HepG2 (cell line): Measurements from ENCODE around the gene AMHR2. TPM values are rescaled to one million over a fixed set of nuclear protein-coding genes. Genes with fewer than 3 reads are reported as not detected.

Experiments used
- ATAC-seq: fragments of 200-7000 bp; cut with Tn5 transposase; 3 replicates; pipeline ENCODE4 v1.9.1; 2020; ENCODE audit warnings: mild to moderate bottlenecking, moderate library complexity
- BruUV-seq: library from RNA; stranded (reverse); fragments of 400-500 nt; replicated peaks from 2 replicates; lab custom pipeline; 2021; lab: Mats Ljungman, UMichigan
- CTCF ChIA-PET: fragments of 300-600 bp; formaldehyde crosslinking; extraction: SDS; loops from one replicate; lab custom pipeline; 2021; ENCODE audit warnings: low total read pairs, inconsistent platforms, low intra/inter-chr PET ratio; lab: Yijun Ruan, JAX
- POLR2A ChIA-PET: fragments of 350-600 bp; sonication (Branson Sonifier 250); formaldehyde crosslinking; loops from one replicate; lab custom pipeline; 2020; ENCODE audit warnings: antibody characterized with exemption, inconsistent platforms; lab: Yijun Ruan, JAX
- DNase-seq: peaks from one replicate; pipeline ENCODE4 v3.0.0-alpha.2; 2015; ENCODE audit warnings: low spot score
- FAIRE-seq: peaks from 3 replicates; lab custom pipeline; 2011; peaks lifted over from hg19 to GRCh38; lab: Jason Lieb, UNC
- H2AFZ ChIP-seq: one replicate; pipeline ENCODE4 v1.6.1; 2011; ENCODE audit warnings: low read length, inconsistent platforms
- H3K27ac ChIP-seq: fragments of 300-600 bp; 3 replicates; pipeline ENCODE4 v1.8.0; 2011; ENCODE audit warnings: mixed run types, mild to moderate bottlenecking, mixed read lengths, low read length, inconsistent platforms; ENCODE audit not compliant: insufficient read depth; ENCODE audit errors: extremely low read length
- H3K27me3 ChIP-seq, 2 experiments: fragments of 200-600 bp in 1 of 2; 2 replicates in 1 of 2; 3 replicates in 1 of 2; pipeline versions ENCODE4 v1.6.0 to v1.8.0; 2011; ENCODE audit warnings: low read length in 2 of 2, mild to moderate bottlenecking in 2 of 2, moderate library complexity in 2 of 2, inconsistent platforms in 1 of 2; ENCODE audit not compliant: insufficient read depth in 2 of 2, control insufficient read depth in 1 of 2
- H3K36me3 ChIP-seq, 2 experiments: fragments of 200-600 bp in 1 of 2; replicated peaks in 1 of 2; 2 replicates in 1 of 2; 3 replicates in 1 of 2; pipeline versions ENCODE4 v1.5.1 to v1.8.0; 2011; ENCODE audit warnings: low read length in 2 of 2, inconsistent platforms in 1 of 2; ENCODE audit not compliant: insufficient read depth in 2 of 2, control insufficient read depth in 1 of 2
- H3K4me1 ChIP-seq: 2 replicates; pipeline ENCODE4 v1.5.1; 2012; ENCODE audit warnings: low read length, inconsistent platforms; ENCODE audit not compliant: insufficient read depth
- H3K4me2 ChIP-seq: 2 replicates; pipeline ENCODE4 v1.6.0; 2011; ENCODE audit warnings: low read depth, low read length, inconsistent platforms
- H3K4me3 ChIP-seq, 3 experiments: fragments of 200-600 bp in 1 of 3; sonication (generic), shearing (Covaris generic) in 1 of 3; replicated peaks in 1 of 3; 2 replicates each; pipeline ENCODE4 v1.5.1; 2011 to 2016; ENCODE audit warnings: low read length in 3 of 3, inconsistent platforms in 2 of 3, low read depth in 2 of 3, mild to moderate bottlenecking in 2 of 3, control low read depth in 1 of 3, mixed read lengths in 1 of 3; ENCODE audit not compliant: insufficient read depth in 1 of 3
- H3K79me2 ChIP-seq: one replicate; pipeline ENCODE4 v1.6.1; 2011; ENCODE audit warnings: low read length, inconsistent platforms; ENCODE audit not compliant: insufficient read depth
- H3K9ac ChIP-seq: 2 replicates; pipeline ENCODE4 v1.6.0; 2011; ENCODE audit warnings: mild to moderate bottlenecking, low read depth, low read length, inconsistent platforms; ENCODE audit not compliant: insufficient read depth
- H3K9me3 ChIP-seq: 2 replicates; pipeline ENCODE4 v1.5.1; 2012; ENCODE audit warnings: mild to moderate bottlenecking, low read length
- H4K20me1 ChIP-seq: 2 replicates; pipeline ENCODE4 v1.6.0; 2011; ENCODE audit warnings: inconsistent platforms, mild to moderate bottlenecking, low read length, moderate library complexity; ENCODE audit not compliant: insufficient read depth
- DMAP1 ChIP-seq: IDR thresholded peaks from 2 replicates; pipeline ENCODE4 v1.6.1; 2016
- GATAD1 ChIP-seq: IDR thresholded peaks from 2 replicates; pipeline ENCODE4 v1.6.1; 2016; ENCODE audit warnings: missing genetic modification reagents, missing compliant biosample characterization
- KLF11 ChIP-seq: IDR thresholded peaks from 2 replicates; pipeline ENCODE4 v1.6.1; 2016; ENCODE audit warnings: missing compliant biosample characterization
- NFE2L1 ChIP-seq: sonication (generic); formaldehyde crosslinking; IDR thresholded peaks from 2 replicates; pipeline ENCODE4 v1.4.0; 2020; ENCODE audit warnings: missing genetic modification reagents, mild to moderate bottlenecking, borderline replicate concordance
- SP1 ChIP-seq, 2 experiments: fragments of 450-650 bp in 1 of 2; sonication (generic) in 1 of 2; formaldehyde crosslinking in 1 of 2; IDR thresholded peaks; 2 replicates each; pipeline versions ENCODE4 v1.4.0 to v1.6.1; 2016 to 2020; ENCODE audit warnings: missing genetic modification reagents in 1 of 2
- TBX3 ChIP-seq: fragments of 450-650 bp; IDR thresholded peaks from 2 replicates; pipeline ENCODE4 v1.6.1; 2017; ENCODE audit warnings: antibody characterized with exemption, mild to moderate bottlenecking, inconsistent platforms, borderline replicate concordance
- ZBTB38 ChIP-seq: sonication (generic); formaldehyde crosslinking; IDR thresholded peaks from 2 replicates; pipeline ENCODE4 v1.5.1; 2020; ENCODE audit warnings: mild to moderate bottlenecking, missing genetic modification reagents
- ZEB1 ChIP-seq: IDR thresholded peaks from 2 replicates; pipeline ENCODE4 v1.6.1; 2012; ENCODE audit warnings: mild to moderate bottlenecking, low read depth, inconsistent platforms; ENCODE audit not compliant: insufficient replicate concordance
- ZKSCAN8 ChIP-seq: IDR thresholded peaks from 2 replicates; pipeline ENCODE4 v1.6.1; 2016; ENCODE audit warnings: borderline replicate concordance, missing genetic modification reagents, missing compliant biosample characterization
- ZNF121 ChIP-seq: sonication (generic); formaldehyde crosslinking; IDR thresholded peaks from 2 replicates; pipeline ENCODE4 v1.5.0; 2020; ENCODE audit warnings: mild to moderate bottlenecking, missing genetic modification reagents
- ZNF761 ChIP-seq: sonication (generic); formaldehyde crosslinking; conservative IDR thresholded peaks from 2 replicates; pipeline ENCODE4 v1.4.0; 2020; ENCODE audit warnings: mild to moderate bottlenecking, missing genetic modification reagents
- ZNF782 ChIP-seq: sonication (generic); formaldehyde crosslinking; IDR thresholded peaks from 2 replicates; pipeline ENCODE4 v1.4.0; 2020; ENCODE audit warnings: missing genetic modification reagents, mild to moderate bottlenecking, borderline replicate concordance
- WGBS: methylation state at CpG from one replicate; pipeline ENCODE4 v1.1.6; 2017; ENCODE audit warnings: low lambda C conversion rate; 5-methylcytosine and 5-hydroxymethylcytosine counted together
- in situ Hi-C: cut with HindIII; loops from 2 replicates; pipeline ENCODE4 v1.10.0; 2017; ENCODE audit warnings: low pct_unique_long_range_greater_than_20kb; ENCODE audit not compliant: extremely low pct_ligation_motif_present
- intact Hi-C: fragments of 100-400 bp; cut with micrococcal nuclease; formaldehyde crosslinking; loops from one replicate; pipeline ENCODE4 v1.10.0; 2022; ENCODE audit not compliant: unreplicated experiment
- polyA plus RNA-seq, 8 experiments: library from polyadenylated mRNA; depleted of rRNA in 3 of 8; stranded (reverse) in 7 of 8; unstranded in 1 of 8; fragments of >200 nt; fragmentation: Illumina TruSeq in 4 of 8; extraction: Trizol in 4 of 8; gene quantifications; 2 replicates each; pipeline versions ENCODE4 v1.2.1 to v1.2.3, GENCODE V29; 2011 to 2016; ENCODE audit warnings: low read depth in 4 of 8, missing spikeins in 1 of 8, mixed read lengths in 1 of 8; ENCODE audit not compliant: insufficient read depth in 1 of 8
- total RNA-seq, 5 experiments: library from RNA; depleted of rRNA; stranded (reverse); fragments of >200 nt; fragmentation: Illumina TruSeq; extraction: Trizol; gene quantifications; 2 replicates each; pipeline ENCODE4 v1.2.3, GENCODE V29; 2016; ENCODE audit warnings: low read depth in 1 of 5
- TF ChIP-seq, protein P1 (sequence below): sonication (generic); formaldehyde crosslinking; IDR thresholded peaks from 2 replicates; pipeline ENCODE4 v1.4.0; 2020; ENCODE audit warnings: missing genetic modification reagents
- TF ChIP-seq, protein P2 (sequence below): sonication (generic); formaldehyde crosslinking; IDR thresholded peaks from 2 replicates; pipeline ENCODE4 v1.8.1; 2023; ENCODE audit warnings: missing genetic modification reagents, inconsistent platforms, borderline replicate concordance
- TF ChIP-seq, protein P3 (sequence below): sonication (generic); formaldehyde crosslinking; IDR thresholded peaks from 2 replicates; pipeline ENCODE4 v1.4.0; 2020; ENCODE audit warnings: missing genetic modification reagents, mild to moderate bottlenecking, borderline replicate concordance

AMHR2 gene
- total and polyA plus RNA-seq, 2 of the 13 experiments (the other 11 are each of a cell fraction or from before 2014, with no cell fraction given) = 0.24 to 0.58 TPM

DNA sequence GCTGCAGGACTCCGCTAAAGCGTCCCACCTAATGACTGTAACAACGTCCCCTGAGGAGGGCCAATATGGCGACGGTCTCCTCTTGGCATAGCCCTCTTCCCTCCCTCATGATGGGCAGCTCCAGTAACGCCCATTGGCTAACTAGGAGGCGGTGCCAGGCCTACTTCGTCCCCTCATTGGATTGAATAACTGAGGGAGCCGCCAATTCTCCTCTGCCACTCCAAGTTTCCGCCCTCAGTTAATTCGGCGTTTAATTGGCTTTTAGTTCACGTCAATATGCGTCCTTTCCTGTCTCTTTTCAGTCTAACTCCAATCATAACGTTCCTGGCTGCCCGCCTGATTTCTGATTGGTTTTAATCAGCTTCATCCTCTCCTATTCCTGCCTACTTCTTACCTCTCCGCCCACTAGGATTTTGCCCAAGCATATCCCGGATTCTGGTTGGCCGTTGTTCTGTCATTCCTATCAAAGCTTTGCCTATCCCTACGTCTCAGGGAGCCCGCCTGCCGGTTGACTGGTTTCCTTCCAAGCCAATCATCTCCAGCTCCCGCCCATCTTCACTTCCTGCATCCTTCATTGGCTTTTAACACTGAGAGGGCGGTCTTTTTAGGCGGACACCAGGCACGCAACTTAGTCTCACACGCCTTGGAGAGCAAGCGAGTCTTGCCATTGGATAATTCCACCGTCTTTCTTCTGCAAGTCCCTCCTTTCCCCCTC lies 44.1 kb upstream of the AMHR2 start:
- Histone ChIP-seq H3K4me2 (no peak overlapping the region), H3K4me3 (peak overlapping the region in 2 of 3 experiments; percentile 73 to 87; a peak in 2 of 6 replicates), H3K79me2 (peaks cover 28% of the 10 kb centered on the region), H3K4me1 (peaks cover 47% of the 10 kb centered on the region), H4K20me1 (no peaks in the 10 kb centered on the region), H3K36me3 (peaks cover 15 to 23% of the 10 kb centered on the region in 2 experiments), H3K27ac (peak overlapping the region; percentile 79), H3K9me3 (no peaks in the 10 kb centered on the region), H3K27me3 (no peaks in the 10 kb centered on the region; a peak in 1 of 5 replicates), H2AFZ (peak overlapping the region; percentile 77), H3K9ac (no peak overlapping the region; the same call in 1 of the 2 replicates)
- BruUV-seq = no TSS peak
- ChIA-PET CTCF (interaction anchor here (0.8 kb wide), 1 partner anchor 27 kb away, joined by 3 read pairs; no protein-coding TSS in a partner anchor), POLR2A (interaction anchor here (0.6 to 2.7 kb wide), 25 partner anchors 9 to 301 kb away, joined by 3 to 24 read pairs (median 5); partner anchors contain the start of genes AAAS, CSAD, ESPL1 and MAP3K12)
- FAIRE-seq (peak; percentile 100), ATAC-seq (peak; percentile 94), DNase-seq (peak; percentile 100)
- in situ Hi-C loops = no loop called here
- WGBS = 20% methylated on average over 25 of the region's 29 CpGs
- intact Hi-C loops = loop anchor here (5.0 kb wide), 1 partner anchor 43 kb away; the partner anchor contains the start of gene AMHR2
- TF ChIP-seq ZBTB38 (peak; percentile 100), TBX3 (peak; percentile 80; the same call in 1 of the 2 replicates), ZEB1 (no peak), ZNF121 (CRISPR knock-in tag) (no peak), DMAP1 (CRISPR knock-in tag) (0 out of 2 replicates have a peak, but pooled peaks have one; percentile 26), GATAD1 (CRISPR knock-in tag) (peak; percentile 47), ZKSCAN8 (no peak), KLF11 (CRISPR knock-in tag) (0 out of 2 replicates have a peak, but pooled peaks have one; percentile 64), NFE2L1 (no peak), ZNF782 (CRISPR knock-in tag) (no peak), SP1 (IDR thresholded peaks at IDR 0.05) (peak; percentile 95), SP1 (CRISPR knock-in tag; IDR thresholded peaks at IDR 0.05) (peak; percentile 94), ZNF761 (CRISPR knock-in tag) (no peak)
- TF ChIP-seq, protein P1, sequence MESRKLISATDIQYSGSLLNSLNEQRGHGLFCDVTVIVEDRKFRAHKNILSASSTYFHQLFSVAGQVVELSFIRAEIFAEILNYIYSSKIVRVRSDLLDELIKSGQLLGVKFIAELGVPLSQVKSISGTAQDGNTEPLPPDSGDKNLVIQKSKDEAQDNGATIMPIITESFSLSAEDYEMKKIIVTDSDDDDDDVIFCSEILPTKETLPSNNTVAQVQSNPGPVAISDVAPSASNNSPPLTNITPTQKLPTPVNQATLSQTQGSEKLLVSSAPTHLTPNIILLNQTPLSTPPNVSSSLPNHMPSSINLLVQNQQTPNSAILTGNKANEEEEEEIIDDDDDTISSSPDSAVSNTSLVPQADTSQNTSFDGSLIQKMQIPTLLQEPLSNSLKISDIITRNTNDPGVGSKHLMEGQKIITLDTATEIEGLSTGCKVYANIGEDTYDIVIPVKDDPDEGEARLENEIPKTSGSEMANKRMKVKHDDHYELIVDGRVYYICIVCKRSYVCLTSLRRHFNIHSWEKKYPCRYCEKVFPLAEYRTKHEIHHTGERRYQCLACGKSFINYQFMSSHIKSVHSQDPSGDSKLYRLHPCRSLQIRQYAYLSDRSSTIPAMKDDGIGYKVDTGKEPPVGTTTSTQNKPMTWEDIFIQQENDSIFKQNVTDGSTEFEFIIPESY (CRISPR knock-in tag) = peak; percentile 73
- TF ChIP-seq, protein P2, sequence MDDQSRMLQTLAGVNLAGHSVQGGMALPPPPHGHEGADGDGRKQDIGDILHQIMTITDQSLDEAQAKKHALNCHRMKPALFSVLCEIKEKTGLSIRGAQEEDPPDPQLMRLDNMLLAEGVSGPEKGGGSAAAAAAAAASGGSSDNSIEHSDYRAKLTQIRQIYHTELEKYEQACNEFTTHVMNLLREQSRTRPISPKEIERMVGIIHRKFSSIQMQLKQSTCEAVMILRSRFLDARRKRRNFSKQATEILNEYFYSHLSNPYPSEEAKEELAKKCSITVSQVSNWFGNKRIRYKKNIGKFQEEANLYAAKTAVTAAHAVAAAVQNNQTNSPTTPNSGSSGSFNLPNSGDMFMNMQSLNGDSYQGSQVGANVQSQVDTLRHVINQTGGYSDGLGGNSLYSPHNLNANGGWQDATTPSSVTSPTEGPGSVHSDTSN (CRISPR knock-in tag) = peak; percentile 99
- TF ChIP-seq, protein P3, sequence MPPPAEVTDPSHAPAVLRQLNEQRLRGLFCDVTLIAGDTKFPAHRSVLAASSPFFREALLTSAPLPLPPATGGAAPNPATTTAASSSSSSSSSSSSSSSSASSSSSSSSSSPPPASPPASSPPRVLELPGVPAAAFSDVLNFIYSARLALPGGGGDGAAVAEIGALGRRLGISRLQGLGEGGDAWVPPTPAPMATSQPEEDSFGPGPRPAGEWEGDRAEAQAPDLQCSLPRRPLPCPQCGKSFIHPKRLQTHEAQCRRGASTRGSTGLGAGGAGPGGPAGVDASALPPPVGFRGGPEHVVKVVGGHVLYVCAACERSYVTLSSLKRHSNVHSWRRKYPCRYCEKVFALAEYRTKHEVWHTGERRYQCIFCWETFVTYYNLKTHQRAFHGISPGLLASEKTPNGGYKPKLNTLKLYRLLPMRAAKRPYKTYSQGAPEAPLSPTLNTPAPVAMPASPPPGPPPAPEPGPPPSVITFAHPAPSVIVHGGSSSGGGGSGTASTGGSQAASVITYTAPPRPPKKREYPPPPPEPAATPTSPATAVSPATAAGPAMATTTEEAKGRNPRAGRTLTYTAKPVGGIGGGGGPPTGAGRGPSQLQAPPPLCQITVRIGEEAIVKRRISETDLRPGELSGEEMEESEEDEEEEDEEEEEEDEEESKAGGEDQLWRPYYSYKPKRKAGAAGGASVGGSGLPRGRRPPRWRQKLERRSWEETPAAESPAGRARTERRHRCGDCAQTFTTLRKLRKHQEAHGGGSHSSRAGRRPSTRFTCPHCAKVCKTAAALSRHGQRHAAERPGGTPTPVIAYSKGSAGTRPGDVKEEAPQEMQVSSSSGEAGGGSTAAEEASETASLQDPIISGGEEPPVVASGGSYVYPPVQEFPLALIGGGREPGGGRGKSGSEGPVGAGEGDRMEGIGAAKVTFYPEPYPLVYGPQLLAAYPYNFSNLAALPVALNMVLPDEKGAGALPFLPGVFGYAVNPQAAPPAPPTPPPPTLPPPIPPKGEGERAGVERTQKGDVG (CRISPR knock-in tag) = peak; percentile 99
